Mesendoderm (in vitro differentiated cells): ENCODE data around the gene SEC14L1.

Experiments
- DNase-seq: peaks from one replicate; pipeline ENCODE4 v3.0.0; 2013
- H2AK5ac ChIP-seq: 2 replicates; pipeline ENCODE4 v1.6.1; 2013; ENCODE audit warnings: low read length, inconsistent platforms
- H2BK120ac ChIP-seq: 2 replicates; pipeline ENCODE4 v1.6.1; 2013; ENCODE audit warnings: low read depth, mild to moderate bottlenecking, low read length, moderate library complexity, mixed read lengths
- H2BK15ac ChIP-seq: replicated peaks from 2 replicates; pipeline ENCODE4 v1.6.1; 2013; ENCODE audit warnings: low read depth, mild to moderate bottlenecking, moderate library complexity
- H2BK5ac ChIP-seq: 2 replicates; pipeline ENCODE4 v1.6.1; 2013; ENCODE audit warnings: low read length, inconsistent platforms
- H3K18ac ChIP-seq: 2 replicates; pipeline ENCODE4 v1.6.1; 2013; ENCODE audit warnings: mild to moderate bottlenecking, low read length, mixed read lengths
- H3K23ac ChIP-seq: one replicate; pipeline ENCODE4 v1.6.1; 2013; ENCODE audit warnings: low read length
- H3K27ac ChIP-seq: 2 replicates; pipeline ENCODE4 v1.5.1; 2013; ENCODE audit warnings: low read depth, mild to moderate bottlenecking, inconsistent platforms, low read length, moderate library complexity
- H3K27me3 ChIP-seq: 2 replicates; pipeline ENCODE4 v1.6.1; 2013; ENCODE audit warnings: low read length, control low read depth, mild to moderate bottlenecking, inconsistent platforms; ENCODE audit not compliant: insufficient read depth, poor library complexity
- H3K36me3 ChIP-seq: 2 replicates; pipeline ENCODE4 v1.6.1; 2013; ENCODE audit warnings: low read length, inconsistent platforms; ENCODE audit not compliant: control insufficient read depth, insufficient read depth
- H3K4ac ChIP-seq: one replicate; pipeline ENCODE4 v1.6.1; 2013; ENCODE audit warnings: low read depth, mild to moderate bottlenecking, low read length, moderate library complexity
- H3K4me1 ChIP-seq: 2 replicates; pipeline ENCODE4 v1.6.1; 2013; ENCODE audit warnings: low read depth, low read length, inconsistent platforms; ENCODE audit not compliant: control insufficient read depth
- H3K4me2 ChIP-seq: 2 replicates; pipeline ENCODE4 v1.6.1; 2013; ENCODE audit warnings: low read length
- H3K4me3 ChIP-seq: 2 replicates; pipeline ENCODE4 v1.5.1; 2013; ENCODE audit warnings: mild to moderate bottlenecking, low read length
- H3K56ac ChIP-seq: one replicate; pipeline ENCODE4 v1.6.1; 2013; ENCODE audit warnings: low read length
- H3K79me1 ChIP-seq: 2 replicates; pipeline ENCODE4 v1.6.1; 2013; ENCODE audit warnings: low read length, inconsistent platforms
- H3K79me2 ChIP-seq: 2 replicates; pipeline ENCODE4 v1.6.1; 2013; ENCODE audit warnings: mild to moderate bottlenecking, low read length; ENCODE audit not compliant: control insufficient read depth, insufficient read depth
- H3K9ac ChIP-seq: 2 replicates; pipeline ENCODE4 v1.6.1; 2013; ENCODE audit warnings: low read length, inconsistent platforms
- H4K5ac ChIP-seq: one replicate; pipeline ENCODE4 v1.6.1; 2013; ENCODE audit warnings: low read length
- H4K8ac ChIP-seq: one replicate; pipeline ENCODE4 v1.6.1; 2013; ENCODE audit warnings: low read depth, mild to moderate bottlenecking, control low read depth, low read length, moderate library complexity
- WGBS: extraction: QIAGEN DNeasy Blood & Tissue Kit; methylation state at CpG from one replicate; pipeline ENCODE4 v1.1.7; 2013; ENCODE audit warnings: low lambda C conversion rate, missing lambda C conversion rate; ENCODE audit not compliant: insufficient coverage; ENCODE audit errors: extremely low coverage; 5-methylcytosine and 5-hydroxymethylcytosine counted together

The SEC14L1 gene

GRCh38 chr17:77203436-77203835, 62.7 kb downstream of the SEC14L1 start:
- no CpG with 5 or more reads among the region's 12 CpGs for WGBS
- Histone ChIP-seq H3K36me3 (peaks cover 3% of the 10 kb centered on the region), H3K9ac (no peak overlapping the region)

GRCh38 chr17:77203846-77204245, 63.1 kb downstream of the SEC14L1 start:
- Histone ChIP-seq H3K27me3 (no peaks in the 10 kb centered on the region), H2BK15ac (no peak overlapping the region), H3K79me1 (no peaks in the 10 kb centered on the region), H3K4me1 (no peaks in the 10 kb centered on the region), H3K27ac (no peak overlapping the region), H3K36me3 (peaks cover 3% of the 10 kb centered on the region), H2BK120ac (no peak overlapping the region), H3K9ac (no peak overlapping the region), H3K4me3 (no peak overlapping the region), H3K79me2 (no peaks in the 10 kb centered on the region), H3K4ac (no peak overlapping the region), H3K23ac (no peak overlapping the region), H3K56ac (no peak overlapping the region), H2BK5ac (no peak overlapping the region), H3K18ac (no peak overlapping the region), H3K4me2 (no peak overlapping the region), H2AK5ac (no peak overlapping the region), H4K8ac (no peak overlapping the region), H4K5ac (no peak overlapping the region)
- DNase-seq: no peak
- no CpG with 5 or more reads among the region's 13 CpGs for WGBS

More at GRCh38 chr17:77203436-77203835, 62.7 kb downstream of the SEC14L1 start:
- no peak overlapping the region for H3K4me2 ChIP-seq
- no peak overlapping the region for H3K4ac ChIP-seq
- H3K27me3 ChIP-seq: no peaks in the 10 kb centered on the region
- H3K4me1 ChIP-seq: no peaks in the 10 kb centered on the region
- no peak overlapping the region for H3K27ac ChIP-seq
- no peak overlapping the region for H2BK5ac ChIP-seq
- H2BK15ac ChIP-seq: no peak overlapping the region
- no peak overlapping the region for H3K56ac ChIP-seq
- H2AK5ac ChIP-seq: no peak overlapping the region
- H4K5ac ChIP-seq: no peak overlapping the region
- H3K79me1 ChIP-seq: no peaks in the 10 kb centered on the region
- no peak overlapping the region for H4K8ac ChIP-seq
- no peak overlapping the region for H3K18ac ChIP-seq
- no peaks in the 10 kb centered on the region for H3K79me2 ChIP-seq
- H3K4me3 ChIP-seq: no peak overlapping the region
- no peak for DNase-seq
- no peak overlapping the region for H3K23ac ChIP-seq
- H2BK120ac ChIP-seq: no peak overlapping the region

- no peaks in the 10 kb centered on the region for H3K79me2 ChIP-seq
- no CpG with 5 or more reads among the region's 8 CpGs for WGBS
- no peak overlapping the region for H2AK5ac ChIP-seq
- no peak overlapping the region for H3K4me2 ChIP-seq
- no peak overlapping the region for H2BK15ac ChIP-seq
- no peak overlapping the region for H3K23ac ChIP-seq
- no peak overlapping the region for H2BK5ac ChIP-seq
- H3K56ac ChIP-seq: no peak overlapping the region
- no peaks in the 10 kb centered on the region for H3K27me3 ChIP-seq
- no peak overlapping the region for H4K5ac ChIP-seq
- no peak overlapping the region for H3K4me3 ChIP-seq
- H3K79me1 ChIP-seq: no peaks in the 10 kb centered on the region
- H3K4ac ChIP-seq: no peak overlapping the region
- no peaks in the 10 kb centered on the region for H3K4me1 ChIP-seq
- no peak overlapping the region for H3K27ac ChIP-seq
- no peak overlapping the region for H3K9ac ChIP-seq
- DNase-seq: no peak
- H4K8ac ChIP-seq: no peak overlapping the region
- H2BK120ac ChIP-seq: no peak overlapping the region
- no peak overlapping the region for H3K18ac ChIP-seq
- peaks cover 4% of the 10 kb centered on the region for H3K36me3 ChIP-seq
Observed at GRCh38 chr17:77204536-77204935, 63.8 kb downstream of the SEC14L1 start.

- H3K36me3 ChIP-seq: peaks cover 5% of the 10 kb centered on the region
- no peak overlapping the region for H3K4ac ChIP-seq
- no peak for DNase-seq
- H3K56ac ChIP-seq: no peak overlapping the region
- no peak overlapping the region for H3K18ac ChIP-seq
- no peak overlapping the region for H2BK120ac ChIP-seq
- no peaks in the 10 kb centered on the region for H3K79me2 ChIP-seq
- no peaks in the 10 kb centered on the region for H3K79me1 ChIP-seq
- H4K8ac ChIP-seq: no peak overlapping the region
- H2BK5ac ChIP-seq: no peak overlapping the region
- no peak overlapping the region for H2AK5ac ChIP-seq
- no CpG with 5 or more reads among the region's 9 CpGs for WGBS
- H3K27ac ChIP-seq: no peak overlapping the region
- no peak overlapping the region for H3K23ac ChIP-seq
- H3K27me3 ChIP-seq: no peaks in the 10 kb centered on the region
- no peak overlapping the region for H3K9ac ChIP-seq
- H3K4me2 ChIP-seq: no peak overlapping the region
- H2BK15ac ChIP-seq: no peak overlapping the region
- no peaks in the 10 kb centered on the region for H3K4me1 ChIP-seq
- no peak overlapping the region for H3K4me3 ChIP-seq
- H4K5ac ChIP-seq: no peak overlapping the region
Observed at GRCh38 chr17:77205396-77206125, 64.8 kb downstream of the SEC14L1 start.

GRCh38 chr17:77206158-77206956, 65.6 kb downstream of the SEC14L1 start:
- Histone ChIP-seq H3K36me3 (peaks cover 4% of the 10 kb centered on the region), H2BK5ac (no peak overlapping the region), H2BK15ac (no peak overlapping the region), H3K27ac (no peak overlapping the region), H3K4me3 (no peak overlapping the region), H3K4me2 (no peak overlapping the region), H3K79me2 (no peaks in the 10 kb centered on the region), H3K56ac (no peak overlapping the region), H3K9ac (no peak overlapping the region), H2AK5ac (no peak overlapping the region), H3K18ac (no peak overlapping the region), H2BK120ac (no peak overlapping the region), H4K5ac (no peak overlapping the region), H4K8ac (no peak overlapping the region), H3K79me1 (no peaks in the 10 kb centered on the region), H3K4me1 (no peaks in the 10 kb centered on the region), H3K27me3 (no peaks in the 10 kb centered on the region), H3K4ac (no peak overlapping the region), H3K23ac (no peak overlapping the region)
- WGBS: no CpG with 5 or more reads among the region's 14 CpGs
- no peak for DNase-seq
